LNCaP clone FGC (cell line): ENCODE data around the gene CHAD.

Experiments
- DNase-seq: peaks from one replicate; pipeline ENCODE4 v3.0.0-alpha.2; 2011; ENCODE audit warnings: low read depth
- H3K4me3 ChIP-seq: 2 replicates; pipeline ENCODE4 v1.5.1; 2011; ENCODE audit warnings: mild to moderate bottlenecking, low read depth, low read length, control low read depth
- TF ChIP-seq, protein P1 (sequence below): IDR thresholded peaks from 2 replicates; pipeline ENCODE4 v1.5.1; 2012; ENCODE audit warnings: mild to moderate bottlenecking; ENCODE audit not compliant: control insufficient read depth, insufficient read depth; ENCODE audit errors: extremely low read depth

CHAD gene

GRCh38 chr17:50501054-50501453, 32.4 kb upstream of the CHAD start:
- TF ChIP-seq, protein P1, sequence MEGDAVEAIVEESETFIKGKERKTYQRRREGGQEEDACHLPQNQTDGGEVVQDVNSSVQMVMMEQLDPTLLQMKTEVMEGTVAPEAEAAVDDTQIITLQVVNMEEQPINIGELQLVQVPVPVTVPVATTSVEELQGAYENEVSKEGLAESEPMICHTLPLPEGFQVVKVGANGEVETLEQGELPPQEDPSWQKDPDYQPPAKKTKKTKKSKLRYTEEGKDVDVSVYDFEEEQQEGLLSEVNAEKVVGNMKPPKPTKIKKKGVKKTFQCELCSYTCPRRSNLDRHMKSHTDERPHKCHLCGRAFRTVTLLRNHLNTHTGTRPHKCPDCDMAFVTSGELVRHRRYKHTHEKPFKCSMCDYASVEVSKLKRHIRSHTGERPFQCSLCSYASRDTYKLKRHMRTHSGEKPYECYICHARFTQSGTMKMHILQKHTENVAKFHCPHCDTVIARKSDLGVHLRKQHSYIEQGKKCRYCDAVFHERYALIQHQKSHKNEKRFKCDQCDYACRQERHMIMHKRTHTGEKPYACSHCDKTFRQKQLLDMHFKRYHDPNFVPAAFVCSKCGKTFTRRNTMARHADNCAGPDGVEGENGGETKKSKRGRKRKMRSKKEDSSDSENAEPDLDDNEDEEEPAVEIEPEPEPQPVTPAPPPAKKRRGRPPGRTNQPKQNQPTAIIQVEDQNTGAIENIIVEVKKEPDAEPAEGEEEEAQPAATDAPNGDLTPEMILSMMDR = peak; percentile 48
- DNase-seq = no peak
- H3K4me3 ChIP-seq = no peak overlapping the region

GRCh38 chr17:50499721-50500120, 31.0 kb upstream of the CHAD start:
- TF ChIP-seq, protein P1 = no peak
- DNase-seq = no peak
- no peak overlapping the region for H3K4me3 ChIP-seq

DNA sequence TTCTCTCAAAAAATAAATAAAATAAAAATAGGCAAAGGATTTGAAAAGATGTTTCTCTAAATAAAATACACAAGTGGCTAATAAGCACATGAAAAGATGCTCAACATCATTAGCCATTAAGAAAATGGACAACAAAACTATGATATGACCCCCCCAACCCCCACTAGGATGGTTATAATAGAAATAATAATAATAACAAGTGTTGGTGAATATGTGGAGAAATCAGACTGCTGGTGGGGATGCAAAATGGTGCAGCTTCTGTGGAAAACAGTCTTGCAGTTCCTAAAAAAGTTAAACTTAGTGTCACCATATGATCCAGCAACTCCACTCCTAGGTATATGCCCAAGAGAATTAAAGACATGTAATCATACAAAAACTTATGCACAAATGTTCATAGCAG, 30.6 kb upstream of the CHAD start:
- H3K4me3 ChIP-seq = no peak overlapping the region
- TF ChIP-seq, protein P1 = no peak
- no peak for DNase-seq

DNA sequence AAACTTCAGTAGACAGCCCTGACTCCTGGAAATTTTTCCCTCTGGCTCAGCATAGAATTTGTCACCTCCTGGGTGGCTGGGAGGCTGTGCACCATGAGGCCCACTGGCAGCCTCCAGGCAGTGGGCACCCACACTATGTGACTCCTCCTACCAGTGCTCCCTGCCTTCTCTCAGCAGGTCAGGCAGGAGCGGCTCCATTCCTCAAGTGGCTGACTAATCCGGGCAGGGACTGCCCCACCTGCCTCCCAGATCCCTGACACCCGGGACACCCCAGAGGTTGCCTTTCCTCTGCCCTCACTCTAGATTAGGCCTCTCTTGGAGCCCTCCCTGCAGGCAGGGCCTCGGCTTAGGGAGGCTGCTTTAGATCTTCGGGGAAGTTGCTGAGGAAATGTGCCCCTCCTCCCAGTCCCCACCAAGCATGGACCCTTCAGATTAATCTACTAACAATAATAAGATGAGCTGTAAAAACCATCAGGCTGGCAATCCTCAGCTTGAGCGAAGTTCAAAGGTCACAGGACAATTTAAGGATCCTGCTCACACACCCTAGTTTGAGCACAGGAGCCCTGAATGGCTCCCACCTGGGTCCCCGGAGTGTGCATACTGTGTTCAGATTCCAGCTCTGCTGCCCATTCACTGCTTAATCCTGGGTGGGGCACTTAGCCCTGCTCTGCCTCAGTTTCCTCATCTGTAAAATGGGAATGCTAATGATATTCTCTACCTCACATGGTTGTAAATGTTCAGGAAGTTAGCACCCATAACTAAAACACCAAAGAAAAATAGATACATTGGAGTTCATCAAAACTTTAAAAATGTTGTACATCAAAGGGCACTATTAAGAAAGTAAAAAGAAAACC, 29.6 kb upstream of the CHAD start:
- TF ChIP-seq, protein P1 = no peak
- DNase-seq = no peak
- no peak overlapping the region for H3K4me3 ChIP-seq

- H3K4me3 ChIP-seq = no peak overlapping the region
- DNase-seq = no peak
- TF ChIP-seq, protein P1 = no peak
Measured at GRCh38 chr17:50495918-50496317, 27.2 kb upstream of the CHAD start.

GRCh38 chr17:50495217-50495823, 26.6 kb upstream of the CHAD start:
- no peak for DNase-seq
- TF ChIP-seq, protein P1 = no peak
- H3K4me3 ChIP-seq = no peak overlapping the region

GRCh38 chr17:50493744-50494143, 25.1 kb upstream of the CHAD start:
- DNase-seq = no peak
- H3K4me3 ChIP-seq = no peak overlapping the region
- TF ChIP-seq, protein P1 = no peak
